KMS-11 (cell line): ENCODE results near the gene DLG2.

Experiments
- H2AFZ ChIP-seq: fragments of 200-600 bp; sonication (generic); 2 replicates; pipeline ENCODE4 v1.6.1; 2016; ENCODE audit warnings: antibody characterized with exemption, mixed run types, low read depth
- H3K27ac ChIP-seq: fragments of 200-600 bp; sonication (generic); 2 replicates; pipeline ENCODE4 v1.6.1; 2016; ENCODE audit warnings: mild to moderate bottlenecking, mixed run types
- H3K27me3 ChIP-seq: fragments of 200-600 bp; sonication (generic); 2 replicates; pipeline ENCODE4 v1.6.1; 2017; ENCODE audit warnings: mild to moderate bottlenecking, low read depth, mixed run types, moderate library complexity; ENCODE audit not compliant: insufficient read depth
- H3K36me3 ChIP-seq: fragments of 200-600 bp; sonication (generic); 2 replicates; pipeline ENCODE4 v1.6.1; 2017; ENCODE audit warnings: mild to moderate bottlenecking, mixed run types; ENCODE audit not compliant: insufficient read depth
- H3K4me1 ChIP-seq: fragments of 200-600 bp; sonication (generic); 2 replicates; pipeline ENCODE4 v1.6.1; 2016; ENCODE audit warnings: mild to moderate bottlenecking, low read depth, mixed run types; ENCODE audit not compliant: poor library complexity, severe bottlenecking
- H3K4me2 ChIP-seq: fragments of 200-600 bp; sonication (generic); 2 replicates; pipeline ENCODE4 v1.7.0; 2016; ENCODE audit warnings: mild to moderate bottlenecking, mixed run types
- H3K4me3 ChIP-seq: fragments of 200-600 bp; sonication (generic); IDR thresholded peaks from 2 replicates; pipeline ENCODE4 v1.6.1; 2017; ENCODE audit warnings: low read depth, low read length, mixed read lengths; ENCODE audit not compliant: insufficient read depth
- H3K79me2 ChIP-seq: fragments of 200-600 bp; sonication (generic); 2 replicates; pipeline ENCODE4 v1.6.1; 2016; ENCODE audit warnings: low read depth, mixed run types; ENCODE audit not compliant: insufficient read depth
- H3K9ac ChIP-seq: fragments of 200-600 bp; sonication (generic); 2 replicates; pipeline ENCODE4 v1.6.1; 2016; ENCODE audit warnings: mild to moderate bottlenecking, mixed run types
- H4K20me1 ChIP-seq: fragments of 200-600 bp; sonication (generic); 2 replicates; pipeline ENCODE4 v1.6.1; 2016; ENCODE audit warnings: mild to moderate bottlenecking, mixed run types; ENCODE audit not compliant: insufficient read depth
- CTCF ChIP-seq: fragments of 200-600 bp; sonication (generic); conservative IDR thresholded peaks from 2 replicates; pipeline ENCODE4 v1.6.1; 2017; ENCODE audit warnings: low read depth, mild to moderate bottlenecking, antibody characterized with exemption, low read length, moderate library complexity, mixed read lengths

Gene DLG2

GRCh38 chr11:83680321-83680720 is 1946.8 kb downstream of the DLG2 start:
- no peak for TF ChIP-seq CTCF
- Histone ChIP-seq H3K27ac (no peak overlapping the region), H3K4me2 (peak overlapping the region; percentile 52; the same call in 1 of the 2 replicates), H3K4me3 (no peak overlapping the region), H3K79me2 (no peaks in the 10 kb centered on the region), H3K27me3 (no peaks in the 10 kb centered on the region), H3K9ac (no peak overlapping the region), H2AFZ (no peak overlapping the region), H3K4me1 (peaks cover 24% of the 10 kb centered on the region), H4K20me1 (no peaks in the 10 kb centered on the region), H3K36me3 (no peaks in the 10 kb centered on the region)

- H3K4me3 ChIP-seq = no peak overlapping the region
- H2AFZ ChIP-seq = no peak overlapping the region
- no peak overlapping the region for H3K27ac ChIP-seq
- H3K27me3 ChIP-seq = no peaks in the 10 kb centered on the region
- no peak overlapping the region for H3K4me2 ChIP-seq
- H3K79me2 ChIP-seq = no peaks in the 10 kb centered on the region
- H3K4me1 ChIP-seq = peaks cover 24% of the 10 kb centered on the region
- no peaks in the 10 kb centered on the region for H4K20me1 ChIP-seq
- no peaks in the 10 kb centered on the region for H3K36me3 ChIP-seq
- TF ChIP-seq CTCF = no peak
- H3K9ac ChIP-seq = no peak overlapping the region
Observed at GRCh38 chr11:83678831-83679584, 1948.1 kb downstream of the DLG2 start.

- no peak overlapping the region for H3K9ac ChIP-seq
- no peaks in the 10 kb centered on the region for H3K27me3 ChIP-seq
- no peak overlapping the region for H3K27ac ChIP-seq
- peaks cover 24% of the 10 kb centered on the region for H3K4me1 ChIP-seq
- H4K20me1 ChIP-seq = no peaks in the 10 kb centered on the region
- TF ChIP-seq CTCF = no peak
- no peak overlapping the region for H3K4me3 ChIP-seq
- no peak overlapping the region for H3K4me2 ChIP-seq
- H3K79me2 ChIP-seq = no peaks in the 10 kb centered on the region
- H2AFZ ChIP-seq = no peak overlapping the region
- H3K36me3 ChIP-seq = no peaks in the 10 kb centered on the region
Observed at GRCh38 chr11:83677730-83678129, 1949.4 kb downstream of the DLG2 start.

GRCh38 chr11:83676056-83676601 is 1951.0 kb downstream of the DLG2 start:
- Histone ChIP-seq H3K27me3 (no peaks in the 10 kb centered on the region), H3K4me3 (no peak overlapping the region), H3K79me2 (no peaks in the 10 kb centered on the region), H3K4me2 (no peak overlapping the region), H3K36me3 (no peaks in the 10 kb centered on the region), H2AFZ (no peak overlapping the region), H3K9ac (no peak overlapping the region), H3K4me1 (peaks cover 11% of the 10 kb centered on the region), H4K20me1 (no peaks in the 10 kb centered on the region), H3K27ac (no peak overlapping the region)
- TF ChIP-seq CTCF = no peak
